HG03521 (cell line): ENCODE measurements around the gene FAM149B1.

Source experiments
- ATAC-seq: cut with Tn5 transposase; IDR thresholded peaks from one replicate; pipeline ENCODE4 v1.9.1; 2021; ENCODE audit warnings: mild to moderate bottlenecking, moderate library complexity; ENCODE audit not compliant: unreplicated experiment

The FAM149B1 gene

GRCh38 chr10:73263693-73264347, 95.9 kb downstream of the FAM149B1 start:
- ATAC-seq: no peak

- ATAC-seq: no peak
Observed at GRCh38 chr10:73264423-73264822, 96.5 kb downstream of the FAM149B1 start.

GRCh38 chr10:73281097-73281496, 113.2 kb downstream of the FAM149B1 start:
- no peak for ATAC-seq

- ATAC-seq: no peak
Observed at GRCh38 chr10:73287441-73287840, 119.5 kb downstream of the FAM149B1 start.

- ATAC-seq: no peak
Observed at GRCh38 chr10:73289958-73290357, 122.0 kb downstream of the FAM149B1 start.

GRCh38 chr10:73293461-73293860, 125.5 kb downstream of the FAM149B1 start:
- ATAC-seq: no peak
